OCI-LY7 (cell line): ENCODE data around the gene SETD1A. TPM values are rescaled to one million over a fixed set of nuclear protein-coding genes. Genes with fewer than 3 reads are reported as not detected.

Experiments
- BruUV-seq: library from RNA; stranded (reverse); fragments of 400-500 nt; replicated peaks from 2 replicates; lab custom pipeline; 2021; lab: Mats Ljungman, UMichigan
- CTCF ChIA-PET: fragments of 300-600 bp; sonication (Branson Sonifier 250); formaldehyde crosslinking; loops from one replicate; lab custom pipeline; 2022; ENCODE audit warnings: antibody characterized with exemption; ENCODE audit not compliant: unreplicated experiment; lab: Charles Lee
- POLR2A ChIA-PET: fragments of 300-600 bp; sonication (Branson Sonifier 250); formaldehyde crosslinking; loops from one replicate; lab custom pipeline; 2022; ENCODE audit warnings: antibody characterized with exemption; lab: Charles Lee
- DNase-seq: peaks from one replicate; pipeline ENCODE4 v3.0.0-alpha.2; 2015; ENCODE audit warnings: low spot score
- H2AFZ ChIP-seq: fragments of 200-600 bp; sonication (generic), shearing (Covaris generic); 2 replicates; pipeline ENCODE4 v1.6.1; 2014; ENCODE audit warnings: mild to moderate bottlenecking, antibody characterized with exemption, low read length, moderate library complexity
- H3K27ac ChIP-seq: fragments of 200-600 bp; sonication (generic); 2 replicates; pipeline ENCODE4 v1.5.1; 2014; ENCODE audit warnings: mixed run types, low read depth, mild to moderate bottlenecking, moderate library complexity, low read length, inconsistent platforms; ENCODE audit not compliant: poor library complexity, severe bottlenecking
- H3K36me3 ChIP-seq: fragments of 200-600 bp; sonication (generic); 2 replicates; pipeline ENCODE4 v1.6.1; 2014; ENCODE audit warnings: mild to moderate bottlenecking, antibody characterized with exemption, low read length, moderate library complexity, mixed read lengths; ENCODE audit not compliant: insufficient read depth
- H3K4me1 ChIP-seq: fragments of 200-600 bp; sonication (generic); 2 replicates; pipeline ENCODE4 v1.5.1; 2014; ENCODE audit warnings: mild to moderate bottlenecking, low read length; ENCODE audit not compliant: insufficient read depth, poor library complexity, severe bottlenecking
- H3K4me2 ChIP-seq: fragments of 200-600 bp; sonication (generic); 2 replicates; pipeline ENCODE4 v1.6.1; 2014; ENCODE audit warnings: mild to moderate bottlenecking, low read length
- H3K4me3 ChIP-seq: fragments of 200-600 bp; sonication (generic); 2 replicates; pipeline ENCODE4 v1.5.1; 2014; ENCODE audit warnings: mild to moderate bottlenecking, low read depth, low read length; ENCODE audit not compliant: poor library complexity, severe bottlenecking
- H3K79me2 ChIP-seq: fragments of 200-600 bp; sonication (generic); 2 replicates; pipeline ENCODE4 v1.6.1; 2016; ENCODE audit warnings: low read depth, mild to moderate bottlenecking, low read length, moderate library complexity, mixed read lengths; ENCODE audit not compliant: insufficient read depth
- H3K9me2 ChIP-seq: fragments of 200-600 bp; sonication (generic); 2 replicates; pipeline ENCODE4 v1.6.1; 2016; ENCODE audit warnings: mild to moderate bottlenecking, low read length, mixed read lengths; ENCODE audit not compliant: insufficient read depth
- H3K9me3 ChIP-seq: fragments of 200-600 bp; sonication (generic); 2 replicates; pipeline ENCODE4 v1.6.1; 2014; ENCODE audit warnings: mild to moderate bottlenecking, mixed run types, low read length, mixed read lengths
- H4K20me1 ChIP-seq: fragments of 200-600 bp; sonication (generic); 2 replicates; pipeline ENCODE4 v1.6.1; 2014; ENCODE audit warnings: mild to moderate bottlenecking, antibody characterized with exemption, low read length, moderate library complexity, mixed read lengths; ENCODE audit not compliant: insufficient read depth
- EZH2phosphoT487 ChIP-seq: fragments of 200-600 bp; sonication (generic); IDR thresholded peaks from 2 replicates; pipeline ENCODE4 v1.6.1; 2018; ENCODE audit warnings: low read depth, borderline replicate concordance, mild to moderate bottlenecking, mixed run types, antibody characterized with exemption, low read length, moderate library complexity, mixed read lengths
- intact Hi-C: fragments of 100-400 bp; cut with micrococcal nuclease; formaldehyde crosslinking; loops from one replicate; pipeline ENCODE4 v1.10.0; 2022; ENCODE audit not compliant: unreplicated experiment
- total RNA-seq, 2 experiments: library from RNA; depleted of rRNA in 1 of 2; stranded (reverse); fragments of >200 nt in 1 of 2; shearing (Covaris generic) in 1 of 2; gene quantifications; 2 replicates each; pipeline ENCODE4 v1.2.3, GENCODE V29; 2014 to 2022
- TF ChIP-seq, protein P1 (sequence below): fragments of 200-600 bp; sonication (generic); conservative IDR thresholded peaks from 2 replicates; pipeline ENCODE4 v1.5.1; 2014; ENCODE audit warnings: mild to moderate bottlenecking, antibody characterized with exemption, low read length, moderate library complexity, mixed read lengths

SETD1A gene
- total RNA-seq, 2 experiments from 2014 or later, result 8.6 to 36.0 TPM

- no peak for DNase-seq
- Histone ChIP-seq H3K4me2 (no peak overlapping the region), H2AFZ (no peak overlapping the region), H3K36me3 (no peaks in the 10 kb centered on the region), H3K27ac (no peak overlapping the region), H4K20me1 (no peaks in the 10 kb centered on the region), H3K4me1 (no peaks in the 10 kb centered on the region), H3K9me2 (no peaks in the 10 kb centered on the region), H3K9me3 (no peaks in the 10 kb centered on the region), H3K79me2 (no peaks in the 10 kb centered on the region), H3K4me3 (no peak overlapping the region)
- ChIA-PET POLR2A (interaction anchor here (0.7 kb wide), 1 partner anchor 49 kb away, joined by 11 read pairs; no protein-coding TSS in a partner anchor), CTCF (no interaction called here)
- intact Hi-C loops, result no loop called here
- TF ChIP-seq EZH2phosphoT487, result no peak
- TF ChIP-seq, protein P1, sequence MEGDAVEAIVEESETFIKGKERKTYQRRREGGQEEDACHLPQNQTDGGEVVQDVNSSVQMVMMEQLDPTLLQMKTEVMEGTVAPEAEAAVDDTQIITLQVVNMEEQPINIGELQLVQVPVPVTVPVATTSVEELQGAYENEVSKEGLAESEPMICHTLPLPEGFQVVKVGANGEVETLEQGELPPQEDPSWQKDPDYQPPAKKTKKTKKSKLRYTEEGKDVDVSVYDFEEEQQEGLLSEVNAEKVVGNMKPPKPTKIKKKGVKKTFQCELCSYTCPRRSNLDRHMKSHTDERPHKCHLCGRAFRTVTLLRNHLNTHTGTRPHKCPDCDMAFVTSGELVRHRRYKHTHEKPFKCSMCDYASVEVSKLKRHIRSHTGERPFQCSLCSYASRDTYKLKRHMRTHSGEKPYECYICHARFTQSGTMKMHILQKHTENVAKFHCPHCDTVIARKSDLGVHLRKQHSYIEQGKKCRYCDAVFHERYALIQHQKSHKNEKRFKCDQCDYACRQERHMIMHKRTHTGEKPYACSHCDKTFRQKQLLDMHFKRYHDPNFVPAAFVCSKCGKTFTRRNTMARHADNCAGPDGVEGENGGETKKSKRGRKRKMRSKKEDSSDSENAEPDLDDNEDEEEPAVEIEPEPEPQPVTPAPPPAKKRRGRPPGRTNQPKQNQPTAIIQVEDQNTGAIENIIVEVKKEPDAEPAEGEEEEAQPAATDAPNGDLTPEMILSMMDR, result no peak
- BruUV-seq, result no TSS peak
These were observed 51.0 kb downstream of the SETD1A start for GRCh38 chr16:31008551-31008950.

- Histone ChIP-seq H3K36me3 (no peaks in the 10 kb centered on the region), H3K4me1 (no peaks in the 10 kb centered on the region), H3K9me2 (no peaks in the 10 kb centered on the region), H2AFZ (no peak overlapping the region), H4K20me1 (no peaks in the 10 kb centered on the region), H3K4me2 (no peak overlapping the region), H3K9me3 (no peaks in the 10 kb centered on the region), H3K4me3 (no peak overlapping the region), H3K27ac (no peak overlapping the region), H3K79me2 (no peaks in the 10 kb centered on the region)
- TF ChIP-seq EZH2phosphoT487, result no peak
- TF ChIP-seq, protein P1, result no peak
- intact Hi-C loops, result no loop called here
- no TSS peak for BruUV-seq
- DNase-seq, result no peak
- ChIA-PET POLR2A (no interaction called here), CTCF (no interaction called here)
These were observed 51.6 kb downstream of the SETD1A start for GRCh38 chr16:31009120-31009519.

GRCh38 chr16:31009894-31010584, 52.5 kb downstream of the SETD1A start:
- intact Hi-C loops, result no loop called here
- CTCF ChIA-PET, result no interaction called here
- no peak for TF ChIP-seq EZH2phosphoT487
- TF ChIP-seq, protein P1, result no peak

More at GRCh38 chr16:31009894-31010584, 52.5 kb downstream of the SETD1A start:
- Histone ChIP-seq H3K36me3 (no peaks in the 10 kb centered on the region), H3K79me2 (no peaks in the 10 kb centered on the region), H4K20me1 (no peaks in the 10 kb centered on the region), H3K9me2 (no peaks in the 10 kb centered on the region), H2AFZ (no peak overlapping the region), H3K27ac (no peak overlapping the region), H3K9me3 (no peaks in the 10 kb centered on the region), H3K4me1 (no peaks in the 10 kb centered on the region), H3K4me3 (no peak overlapping the region), H3K4me2 (no peak overlapping the region)
- POLR2A ChIA-PET, result no interaction called here
- no TSS peak for BruUV-seq
- DNase-seq, result no peak
